ENCODE data around the gene FKBP4.
"Not testable (repeated sequence)": the region's sequence is repeated elsewhere in the genome, so short reads cannot be mapped to it uniquely, and the experiment has no call there.

Gene FKBP4

GRCh38 chr12:2769866-2770533 is 24.8 kb upstream of the FKBP4 start:
- no peaks in the 10 kb centered on the region for H3K4me1 Mint-ChIP-seq (ENCODE audit: low read depth)
- H3K9me3 Mint-ChIP-seq = peaks cover 4% of the 10 kb centered on the region
- no peak overlapping the region for H3K4me3 Mint-ChIP-seq
- no peak overlapping the region for H3K27ac Mint-ChIP-seq
- H3K27me3 Mint-ChIP-seq = no peaks in the 10 kb centered on the region
- no peaks in the 10 kb centered on the region for H3K36me3 Mint-ChIP-seq (ENCODE audit: low read depth)

- H3K4me3 Mint-ChIP-seq; H3K27ac Mint-ChIP-seq; H3K4me1 Mint-ChIP-seq (ENCODE audit: low read depth); H3K27me3 Mint-ChIP-seq; H3K36me3 Mint-ChIP-seq (ENCODE audit: low read depth); H3K9me3 Mint-ChIP-seq: not testable (repeated sequence)
These were observed 24.2 kb upstream of the FKBP4 start for GRCh38 chr12:2770544-2770943.

- Mint-ChIP-seq H3K4me1 (ENCODE audit: low read depth) (no peaks in the 10 kb centered on the region), H3K4me3 (no peak overlapping the region), H3K9me3 (peaks cover 4% of the 10 kb centered on the region), H3K27me3 (no peaks in the 10 kb centered on the region), H3K36me3 (ENCODE audit: low read depth) (no peaks in the 10 kb centered on the region), H3K27ac (no peak overlapping the region)
These were observed 22.4 kb upstream of the FKBP4 start for GRCh38 chr12:2772370-2772769.

- H3K36me3 Mint-ChIP-seq (ENCODE audit: low read depth) = no peaks in the 10 kb centered on the region
- no peak overlapping the region for H3K4me3 Mint-ChIP-seq
- H3K27me3 Mint-ChIP-seq = no peaks in the 10 kb centered on the region
- H3K9me3 Mint-ChIP-seq = peaks cover 4% of the 10 kb centered on the region
- H3K27ac Mint-ChIP-seq = no peak overlapping the region
- no peaks in the 10 kb centered on the region for H3K4me1 Mint-ChIP-seq (ENCODE audit: low read depth)
These were observed 21.4 kb upstream of the FKBP4 start for GRCh38 chr12:2773199-2773875.

GRCh38 chr12:2775431-2775830 is 19.3 kb upstream of the FKBP4 start:
- Mint-ChIP-seq H3K27me3 (no peaks in the 10 kb centered on the region), H3K27ac (no peak overlapping the region), H3K9me3 (peaks cover 3% of the 10 kb centered on the region), H3K4me1 (ENCODE audit: low read depth) (no peaks in the 10 kb centered on the region), H3K4me3 (no peak overlapping the region), H3K36me3 (ENCODE audit: low read depth) (no peaks in the 10 kb centered on the region)

GRCh38 chr12:2776129-2776806 is 18.5 kb upstream of the FKBP4 start:
- no peaks in the 10 kb centered on the region for H3K9me3 Mint-ChIP-seq
- no peak overlapping the region for H3K27ac Mint-ChIP-seq
- no peak overlapping the region for H3K4me3 Mint-ChIP-seq
- no peaks in the 10 kb centered on the region for H3K27me3 Mint-ChIP-seq
- H3K4me1 Mint-ChIP-seq (ENCODE audit: low read depth) = no peaks in the 10 kb centered on the region
- no peaks in the 10 kb centered on the region for H3K36me3 Mint-ChIP-seq (ENCODE audit: low read depth)

- H3K36me3 Mint-ChIP-seq (ENCODE audit: low read depth) = no peaks in the 10 kb centered on the region
- peaks cover 5% of the 10 kb centered on the region for H3K4me1 Mint-ChIP-seq (ENCODE audit: low read depth)
- no peak overlapping the region for H3K4me3 Mint-ChIP-seq
- H3K9me3 Mint-ChIP-seq = no peaks in the 10 kb centered on the region
- H3K27ac Mint-ChIP-seq = no peak overlapping the region
- H3K27me3 Mint-ChIP-seq = peaks cover 9% of the 10 kb centered on the region
These were observed 15.5 kb upstream of the FKBP4 start for GRCh38 chr12:2779281-2779680.

- no peak overlapping the region for H3K27ac Mint-ChIP-seq
- H3K9me3 Mint-ChIP-seq = no peaks in the 10 kb centered on the region
- peaks cover 9% of the 10 kb centered on the region for H3K27me3 Mint-ChIP-seq
- H3K36me3 Mint-ChIP-seq (ENCODE audit: low read depth) = no peaks in the 10 kb centered on the region
- peak overlapping the region; percentile 72 for H3K4me3 Mint-ChIP-seq
- H3K4me1 Mint-ChIP-seq (ENCODE audit: low read depth) = peaks cover 8% of the 10 kb centered on the region
These were observed 10.7 kb upstream of the FKBP4 start for GRCh38 chr12:2783936-2784600.

GRCh38 chr12:2785017-2785416 is 9.8 kb upstream of the FKBP4 start:
- Mint-ChIP-seq H3K4me1 (ENCODE audit: low read depth) (peaks cover 8% of the 10 kb centered on the region), H3K9me3 (no peaks in the 10 kb centered on the region), H3K27me3 (peaks cover 9% of the 10 kb centered on the region), H3K36me3 (ENCODE audit: low read depth) (no peaks in the 10 kb centered on the region), H3K4me3 (no peak overlapping the region), H3K27ac (no peak overlapping the region)

GRCh38 chr12:2791089-2791488 is 3.7 kb upstream of the FKBP4 start:
- Mint-ChIP-seq H3K27ac (no peak overlapping the region), H3K36me3 (ENCODE audit: low read depth) (peaks cover 2% of the 10 kb centered on the region), H3K9me3 (no peaks in the 10 kb centered on the region), H3K4me1 (ENCODE audit: low read depth) (peaks cover 4% of the 10 kb centered on the region), H3K4me3 (no peak overlapping the region), H3K27me3 (no peaks in the 10 kb centered on the region)

GRCh38 chr12:2792671-2793500 is 1.9 kb upstream of the FKBP4 start:
- no peaks in the 10 kb centered on the region for H3K27me3 Mint-ChIP-seq

GRCh38 chr12:2793561-2793960 is 1.2 kb upstream of the FKBP4 start:
- H3K4me1 Mint-ChIP-seq (ENCODE audit: low read depth) = peaks cover 22% of the 10 kb centered on the region
- H3K4me3 Mint-ChIP-seq = peak overlapping the region; percentile 78
- no peaks in the 10 kb centered on the region for H3K27me3 Mint-ChIP-seq
- no peaks in the 10 kb centered on the region for H3K9me3 Mint-ChIP-seq
- H3K27ac Mint-ChIP-seq = no peak overlapping the region
- H3K36me3 Mint-ChIP-seq (ENCODE audit: low read depth) = peaks cover 25% of the 10 kb centered on the region

More at GRCh38 chr12:2792671-2793500, 1.9 kb upstream of the FKBP4 start:
- no peaks in the 10 kb centered on the region for H3K9me3 Mint-ChIP-seq
- H3K27ac Mint-ChIP-seq = no peak overlapping the region
- H3K36me3 Mint-ChIP-seq (ENCODE audit: low read depth) = peaks cover 19% of the 10 kb centered on the region
- peaks cover 18% of the 10 kb centered on the region for H3K4me1 Mint-ChIP-seq (ENCODE audit: low read depth)
- peak overlapping the region; percentile 78 for H3K4me3 Mint-ChIP-seq

GRCh38 chr12:2794191-2794735 is 507 bp upstream of the FKBP4 start:
- H3K4me3 Mint-ChIP-seq = peak overlapping the region; percentile 78
- H3K27ac Mint-ChIP-seq = peak overlapping the region; percentile 68
- H3K4me1 Mint-ChIP-seq (ENCODE audit: low read depth) = peaks cover 28% of the 10 kb centered on the region
- peaks cover 32% of the 10 kb centered on the region for H3K36me3 Mint-ChIP-seq (ENCODE audit: low read depth)
- no peaks in the 10 kb centered on the region for H3K27me3 Mint-ChIP-seq
- H3K9me3 Mint-ChIP-seq = no peaks in the 10 kb centered on the region

All from stimulated activated naive CD8-positive, alpha-beta T cell treated with anti-CD3 and anti-CD28 coated beads, Interleukin-15, Interleukin-2, amounts not matched to agents 100 ng/mL and 50 ng/mL, for 24 hours (primary cell).